ENCODE measurements around the gene LSAMP.

Gene LSAMP

DNA sequence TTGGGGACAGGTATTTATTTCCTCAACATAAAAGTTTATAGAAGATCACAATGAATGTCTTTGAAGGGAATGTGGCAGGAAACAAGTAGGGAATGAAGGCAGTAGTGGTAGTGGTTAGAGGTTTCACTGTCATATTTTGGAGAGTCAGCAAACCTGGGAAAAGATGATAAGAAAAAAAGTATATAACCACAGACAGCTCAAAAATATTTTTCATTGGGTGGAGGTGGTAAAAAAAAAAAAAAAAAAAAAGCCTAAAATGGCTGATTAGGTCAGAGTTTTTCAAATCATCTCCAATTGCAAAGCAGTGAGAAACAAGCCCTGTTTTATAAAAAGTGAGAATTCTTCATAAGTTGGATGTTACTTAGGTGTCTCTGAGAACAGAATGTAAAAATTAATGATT is 400.0 kb downstream of the LSAMP start:
- no peak for DNase-seq

GRCh38 chr3:116040152-116040551 is 405.1 kb downstream of the LSAMP start:
- no peak for DNase-seq

DNA sequence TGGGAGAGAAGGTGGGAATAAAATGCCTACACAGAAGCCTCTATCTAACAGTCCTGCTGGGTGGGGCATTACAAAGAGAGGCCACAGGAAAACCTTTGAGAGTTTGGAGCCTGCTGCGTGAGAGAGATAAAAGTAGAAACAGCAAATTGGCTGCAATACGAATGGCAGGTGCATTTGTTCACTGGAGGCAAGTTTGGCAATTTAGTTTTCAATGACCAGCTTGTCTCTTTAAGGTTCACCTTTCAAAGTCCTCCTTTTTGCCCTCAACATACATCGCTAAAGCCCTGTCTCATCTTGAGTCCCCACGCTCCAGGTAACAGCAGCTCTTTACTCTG is 405.7 kb downstream of the LSAMP start:
- no peak for DNase-seq

DNA sequence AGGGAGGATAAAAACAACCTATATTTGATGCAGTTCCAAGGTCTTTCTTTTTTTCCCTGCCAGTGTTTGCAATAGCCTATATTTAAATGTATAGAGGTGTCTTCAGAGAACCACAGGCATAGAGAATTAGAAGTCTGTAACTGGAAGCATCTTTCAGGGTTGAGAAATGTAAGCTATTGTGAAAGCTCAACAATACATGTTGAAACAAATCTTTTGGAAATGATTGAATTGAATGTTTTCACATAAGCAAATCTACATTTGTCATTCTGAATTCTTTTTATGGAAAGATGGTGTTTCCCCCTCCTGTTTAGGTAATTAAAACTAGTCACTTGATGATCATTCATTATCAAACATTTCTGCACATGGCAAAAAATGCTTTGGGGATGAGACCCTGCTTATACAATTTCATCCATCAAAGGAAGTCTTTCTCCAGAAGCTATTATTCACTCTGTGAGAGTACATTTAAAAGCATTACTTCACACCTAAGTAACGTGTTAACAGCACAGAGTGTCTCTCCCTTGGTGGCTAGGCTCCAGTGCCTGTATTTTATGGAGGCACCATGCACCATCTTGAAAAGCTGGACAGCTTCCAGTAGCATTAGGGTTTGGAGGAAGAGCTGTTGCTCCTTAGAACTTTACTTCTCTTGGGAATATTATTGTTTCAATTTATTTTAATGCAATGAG is 406.2 kb downstream of the LSAMP start:
- DNase-seq, result no peak

GRCh38 chr3:116037954-116038911 is 407.1 kb downstream of the LSAMP start:
- DNase-seq, result no peak

GRCh38 chr3:116035429-116035828 is 409.9 kb downstream of the LSAMP start:
- DNase-seq, result no peak

DNA sequence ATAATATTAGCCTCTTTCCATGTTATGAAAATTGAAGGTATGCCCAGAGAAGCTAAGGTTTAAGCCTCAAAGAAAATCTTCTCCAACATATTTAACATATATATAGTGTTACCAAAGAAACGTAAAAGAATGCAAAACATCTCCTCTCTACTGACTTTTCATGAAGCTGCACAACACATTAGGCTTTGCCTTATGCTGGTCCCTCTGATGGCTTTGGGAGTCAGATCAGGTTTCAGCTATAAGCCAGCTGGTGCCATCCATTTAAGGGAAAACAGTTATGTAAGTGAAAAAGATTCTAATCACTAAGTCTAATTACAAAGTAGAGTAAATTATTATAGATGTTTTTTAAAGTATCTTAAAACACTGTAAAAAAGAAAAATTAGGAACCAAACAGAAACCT is 410.5 kb downstream of the LSAMP start:
- no peak for DNase-seq

GRCh38 chr3:116034086-116034485 is 411.2 kb downstream of the LSAMP start:
- DNase-seq, result no peak

DNA sequence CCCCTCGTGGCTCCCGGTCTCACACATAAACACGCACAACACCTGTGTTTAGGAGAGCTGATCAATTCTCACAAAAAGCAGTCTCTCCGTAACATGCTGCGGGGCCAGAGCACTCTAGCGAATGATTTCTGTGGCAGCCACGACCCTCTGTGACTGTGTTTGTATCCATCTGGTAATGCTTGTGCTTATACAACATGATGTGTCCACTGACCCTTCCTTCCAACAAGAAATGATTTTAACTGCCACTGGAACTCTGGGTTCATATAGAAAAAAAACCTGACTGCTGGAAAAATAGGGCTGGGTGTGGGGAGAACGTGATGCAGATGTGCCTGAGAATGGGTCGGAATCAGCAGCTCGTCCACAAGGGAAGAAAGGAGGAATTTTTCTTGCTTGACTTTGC is 411.8 kb downstream of the LSAMP start:
- no peak for DNase-seq

GRCh38 chr3:116032176-116032575 is 413.1 kb downstream of the LSAMP start:
- DNase-seq, result no peak

- DNase-seq, result no peak
Measured at GRCh38 chr3:116030131-116030850, 415.0 kb downstream of the LSAMP start.

DNA sequence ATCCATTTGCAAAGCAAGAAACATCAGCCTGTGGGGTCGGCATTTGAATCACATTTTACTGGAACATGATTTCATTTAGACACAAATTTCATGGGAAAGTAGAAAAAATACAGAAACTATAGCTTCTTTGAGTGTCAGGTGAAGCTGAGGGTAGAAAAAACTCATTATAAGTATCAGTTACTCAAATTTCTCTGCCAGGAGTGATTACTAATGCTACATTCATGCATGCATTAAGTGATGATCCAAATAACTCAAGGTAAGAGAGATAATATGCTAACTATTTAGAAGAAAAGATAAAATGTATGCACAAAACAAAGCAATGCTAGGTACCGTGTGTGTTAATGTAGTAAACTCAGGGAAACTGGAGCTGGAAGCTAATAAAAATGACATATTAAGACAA is 416.0 kb downstream of the LSAMP start:
- no peak for DNase-seq

DNA sequence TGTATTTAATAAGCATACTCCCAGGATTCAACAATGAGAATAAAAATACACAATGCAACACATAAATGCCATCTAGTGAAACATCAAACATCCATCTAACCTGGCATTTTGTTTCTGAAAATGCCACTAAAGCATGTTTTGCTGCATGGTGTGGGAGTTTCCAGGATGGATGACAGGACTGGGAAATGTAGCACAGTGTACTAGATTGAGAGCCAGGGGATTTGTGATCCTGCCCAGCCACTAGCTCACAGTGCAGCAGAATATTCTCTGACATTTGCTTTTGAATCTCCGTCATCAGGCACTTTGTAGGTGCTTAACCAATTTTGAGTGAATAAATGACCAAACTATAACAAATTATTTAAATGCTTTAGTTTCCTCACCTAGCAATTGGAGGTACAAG is 417.1 kb downstream of the LSAMP start:
- DNase-seq, result no peak

DNA sequence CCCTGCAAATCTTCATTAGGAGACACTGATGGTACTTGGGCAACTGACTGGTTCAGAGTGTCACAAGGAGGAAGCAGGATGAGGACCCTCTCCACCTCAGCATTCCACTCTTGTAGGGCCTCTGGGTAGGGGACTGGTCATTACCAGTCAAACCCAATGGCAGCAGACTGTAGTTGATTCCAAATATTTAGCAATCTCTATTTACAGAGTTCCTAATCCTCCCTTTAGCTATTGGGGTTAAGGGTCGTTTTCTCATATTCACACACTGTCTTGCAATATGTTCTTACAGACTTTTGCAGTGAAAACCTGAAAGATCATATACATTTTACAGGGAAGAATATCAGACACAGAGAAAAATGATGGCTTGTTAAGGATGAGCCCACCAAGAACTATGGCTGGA is 424.3 kb downstream of the LSAMP start:
- no peak for DNase-seq

- DNase-seq, result no peak
Measured at GRCh38 chr3:116020495-116020894, 424.8 kb downstream of the LSAMP start.

GRCh38 chr3:116019254-116019763 is 426.0 kb downstream of the LSAMP start:
- DNase-seq, result no peak

DNA sequence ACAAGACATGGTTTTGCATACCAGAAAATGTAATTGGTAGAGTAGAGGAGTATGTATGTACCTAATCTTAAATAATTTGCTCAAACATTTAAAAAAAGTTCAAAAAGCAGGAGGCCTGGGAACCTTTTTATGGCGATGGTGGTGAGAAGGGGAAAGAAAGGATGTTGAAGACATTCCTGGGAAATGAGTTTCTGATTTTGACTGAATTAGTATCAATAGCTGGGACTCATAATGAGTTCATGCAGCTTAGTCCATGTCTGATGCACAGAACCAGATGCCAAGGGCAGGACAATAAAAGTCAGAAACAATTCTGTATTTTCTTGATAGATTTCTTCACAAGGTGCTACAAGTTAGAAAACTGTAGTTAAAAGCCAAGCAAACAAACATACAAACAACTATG is 426.6 kb downstream of the LSAMP start:
- no peak for DNase-seq

DNA sequence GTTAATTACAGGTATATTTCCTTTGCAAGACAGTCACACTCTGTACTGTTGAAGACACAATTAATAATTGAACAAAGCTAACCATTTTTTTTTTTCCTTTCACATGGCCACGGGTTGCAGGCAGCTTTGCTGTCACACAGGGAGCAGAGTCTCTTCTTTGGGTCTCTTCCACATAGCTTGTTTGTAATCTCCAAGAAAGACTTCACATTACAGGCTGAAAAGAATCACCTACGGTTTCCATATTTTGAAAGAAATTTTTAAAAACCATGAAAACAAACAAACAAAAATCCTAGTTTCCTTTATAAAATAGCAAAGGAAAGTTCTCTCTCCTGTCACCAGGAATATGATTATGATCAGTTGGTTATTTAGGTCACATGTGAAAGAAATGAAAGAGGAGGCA is 429.4 kb downstream of the LSAMP start:
- no peak for DNase-seq

DNA sequence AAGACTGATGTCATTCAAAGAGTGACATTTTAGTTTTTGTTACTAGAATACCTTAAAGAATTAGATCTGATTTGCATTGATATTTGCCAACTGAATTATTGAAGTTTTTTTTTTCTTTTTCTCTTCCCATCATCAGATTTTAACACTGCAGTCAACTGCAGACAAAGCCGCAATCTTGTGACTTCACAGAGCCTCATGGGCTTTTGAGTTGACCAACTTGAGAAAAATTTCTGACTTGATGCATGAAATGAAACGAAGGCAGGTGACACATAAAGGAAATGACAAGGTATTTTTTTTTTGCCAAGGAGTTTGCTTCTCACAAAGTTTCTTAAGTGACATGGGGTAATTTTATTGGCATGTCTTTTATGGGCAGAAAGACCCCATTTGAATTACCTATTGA is 438.3 kb downstream of the LSAMP start:
- no peak for DNase-seq

DNA sequence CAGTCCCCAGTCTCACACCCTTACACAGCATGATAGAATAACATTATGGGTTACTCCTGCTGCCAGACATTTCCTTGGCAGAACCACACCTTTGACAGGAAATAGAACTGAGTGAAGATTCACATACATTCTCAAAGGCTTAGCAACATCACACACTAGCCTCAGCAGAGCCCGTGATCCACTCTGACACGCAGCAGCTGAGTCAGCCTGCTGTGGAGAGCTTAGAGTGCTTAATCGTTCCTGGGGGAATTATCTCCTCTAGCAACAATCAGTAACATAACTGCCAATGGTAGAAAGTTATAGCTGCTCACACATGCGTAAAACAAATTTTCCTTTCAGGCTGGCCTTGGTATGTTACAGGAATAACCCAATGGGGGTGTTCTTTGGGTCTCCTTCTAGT is 439.9 kb downstream of the LSAMP start:
- DNase-seq, result no peak

DNA sequence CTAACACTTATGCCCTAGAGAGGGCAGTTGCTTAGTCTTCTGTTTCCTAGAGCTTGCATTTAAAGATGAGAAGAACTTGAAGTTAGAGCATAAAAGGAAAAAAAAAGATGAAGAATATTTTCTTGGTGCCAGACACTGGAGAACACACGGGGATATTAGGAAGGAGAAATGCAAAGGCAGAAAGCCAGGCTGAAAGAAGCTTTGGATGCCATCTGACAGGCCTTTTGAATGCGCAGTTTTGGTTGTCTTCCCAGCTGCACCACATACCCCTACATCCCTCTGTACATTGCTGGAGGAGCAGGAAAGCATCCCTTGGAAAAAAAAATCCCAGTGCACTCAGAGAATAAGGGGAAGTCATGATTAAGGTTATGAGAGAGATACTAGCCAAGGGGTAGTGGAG is 443.1 kb downstream of the LSAMP start:
- no peak for DNase-seq

- no peak for DNase-seq
Measured at GRCh38 chr3:116001151-116001621, 444.1 kb downstream of the LSAMP start.

GRCh38 chr3:116000311-116000710 is 445.0 kb downstream of the LSAMP start:
- DNase-seq, result no peak

Data from effector CD8-positive, alpha-beta T cell (primary cell).